Type B pancreatic cell (in vitro differentiated cells): ENCODE measurements around the gene SLC40A1. TPM values are rescaled to one million over a fixed set of nuclear protein-coding genes. Genes with fewer than 3 reads are reported as not detected.
A peak's percentile ranks its signal among the peaks of the same experiment; 100 is the strongest.

Experiments used
- DNase-seq: peaks from one replicate; pipeline ENCODE4 v3.0.0; 2021; ENCODE audit warnings: mixed read lengths; ENCODE audit not compliant: unreplicated experiment; ENCODE audit errors: extremely low spot score
- H3K27ac Mint-ChIP-seq: 2 replicates; pipeline ENCODE4 v1.8.0; 2021; ENCODE audit warnings: mild to moderate bottlenecking, mixed read lengths
- H3K27me3 Mint-ChIP-seq: 2 replicates; pipeline ENCODE4 v1.8.0; 2021; ENCODE audit warnings: mixed read lengths
- H3K36me3 Mint-ChIP-seq: 2 replicates; pipeline ENCODE4 v1.8.0; 2021; ENCODE audit warnings: mixed read lengths
- H3K4me1 Mint-ChIP-seq: one replicate; pipeline ENCODE4 v1.8.0; 2021; ENCODE audit warnings: mixed read lengths; ENCODE audit not compliant: unreplicated experiment
- H3K4me3 Mint-ChIP-seq: 2 replicates; pipeline ENCODE4 v1.8.0; 2021; ENCODE audit warnings: mild to moderate bottlenecking, mixed read lengths
- H3K9me3 Mint-ChIP-seq: 2 replicates; pipeline ENCODE4 v1.8.0; 2021; ENCODE audit warnings: mixed read lengths
- CTCF ChIP-seq: fragments of 200-600 bp; sonication (generic); conservative IDR thresholded peaks from 2 replicates; pipeline ENCODE4 v1.5.0; 2021; ENCODE audit warnings: antibody characterized with exemption, mild to moderate bottlenecking
- long read RNA-seq: library from polyadenylated mRNA; unstranded; transcript quantifications from one replicate; pipeline ENCODE4 v2.0.0, GENCODE V29; 2020
- total RNA-seq: library from RNA; stranded (reverse); gene quantifications from 2 replicates; pipeline ENCODE4 v1.2.1, GENCODE V29; 2021; ENCODE audit warnings: low replicate concordance

Gene SLC40A1
- total RNA-seq, result 23.0 and 78.9 TPM in 2 replicates
- long read RNA-seq, transcript SLC40A1-201 (8 exons, 3,442 nt), result major isoform, 299 of 369 reads
- long read RNA-seq, partial matches to known transcripts, result 24 of 369 reads
- long read RNA-seq, other reads (novel, unspliced or antisense), result 45 of 369 reads

GRCh38 chr2:189580658-189581353, at the start of gene SLC40A1:
TSS of gene SLC40A1 (minus strand) at chr2:189580786. CDS start at chr2:189580460, 326 bp downstream.
- no peak for TF ChIP-seq CTCF
- Mint-ChIP-seq H3K27me3 (peaks cover 21% of the 10 kb centered on the region), H3K4me3 (peak within 1 kb of the TSS; percentile 88), H3K4me1 (peaks cover 17% of the 10 kb centered on the region), H3K36me3 (peaks cover 4% of the 10 kb centered on the region), H3K27ac (peak within 1 kb of the TSS; percentile 57), H3K9me3 (no peaks in the 10 kb centered on the region)
- peak; percentile 78 for DNase-seq

GRCh38 chr2:189629531-189630453, 49.2 kb upstream of the SLC40A1 start:
- Mint-ChIP-seq H3K9me3 (no peaks in the 10 kb centered on the region), H3K4me3 (no peak overlapping the region), H3K27ac (no peak overlapping the region), H3K4me1 (peaks cover 10% of the 10 kb centered on the region), H3K36me3 (no peaks in the 10 kb centered on the region), H3K27me3 (no peaks in the 10 kb centered on the region)
- DNase-seq, result no peak
- no peak for TF ChIP-seq CTCF

- H3K4me1 Mint-ChIP-seq, result peaks cover 12% of the 10 kb centered on the region
- no peaks in the 10 kb centered on the region for H3K9me3 Mint-ChIP-seq
- DNase-seq, result no peak
- no peak overlapping the region for H3K4me3 Mint-ChIP-seq
- no peaks in the 10 kb centered on the region for H3K27me3 Mint-ChIP-seq
- H3K27ac Mint-ChIP-seq, result no peak overlapping the region
- H3K36me3 Mint-ChIP-seq, result no peaks in the 10 kb centered on the region
- TF ChIP-seq CTCF, result no peak
These were observed 48.4 kb upstream of the SLC40A1 start for GRCh38 chr2:189628817-189629530.

- no peak for TF ChIP-seq CTCF
- Mint-ChIP-seq H3K36me3 (no peaks in the 10 kb centered on the region), H3K27me3 (no peaks in the 10 kb centered on the region), H3K9me3 (no peaks in the 10 kb centered on the region), H3K4me1 (peaks cover 12% of the 10 kb centered on the region), H3K27ac (no peak overlapping the region), H3K4me3 (no peak overlapping the region)
- no peak for DNase-seq
These were observed 47.2 kb upstream of the SLC40A1 start for GRCh38 chr2:189627789-189628188.

GRCh38 chr2:189625636-189626035, 45.0 kb upstream of the SLC40A1 start:
- TF ChIP-seq CTCF, result no peak
- Mint-ChIP-seq H3K4me3 (no peak overlapping the region), H3K9me3 (no peaks in the 10 kb centered on the region), H3K36me3 (no peaks in the 10 kb centered on the region), H3K4me1 (peaks cover 12% of the 10 kb centered on the region), H3K27me3 (no peaks in the 10 kb centered on the region), H3K27ac (no peak overlapping the region)
- no peak for DNase-seq
